ENCODE results near the gene PLXNB3. TPM values are rescaled to one million over a fixed set of nuclear protein-coding genes. Genes with fewer than 3 reads are reported as not detected.

PLXNB3 gene
- total RNA-seq, 1 experiment from 2014 or later = 2.5 TPM

DNA sequence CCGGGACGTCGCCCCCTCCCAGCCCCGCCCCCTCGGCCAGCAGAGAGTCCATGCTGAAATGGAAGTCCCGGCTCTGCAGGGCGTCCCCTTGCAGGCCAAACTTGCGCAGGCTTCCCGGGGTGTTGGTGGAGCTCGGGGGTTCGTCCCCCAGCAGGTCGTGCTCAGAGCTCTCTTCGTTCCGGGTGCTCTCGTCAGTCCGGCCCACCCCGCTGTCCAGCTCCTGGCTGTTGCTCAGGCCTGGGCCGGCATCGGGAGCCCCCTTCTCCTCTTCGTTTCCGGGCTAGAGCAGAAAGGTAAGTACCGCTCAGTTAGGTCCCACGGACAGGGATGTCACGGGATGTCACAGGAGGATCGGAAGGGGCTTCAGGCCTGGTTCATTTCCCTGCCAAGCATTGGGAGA, 40.6 kb downstream of the PLXNB3 start (continued):
- TF ChIP-seq, protein P1, sequence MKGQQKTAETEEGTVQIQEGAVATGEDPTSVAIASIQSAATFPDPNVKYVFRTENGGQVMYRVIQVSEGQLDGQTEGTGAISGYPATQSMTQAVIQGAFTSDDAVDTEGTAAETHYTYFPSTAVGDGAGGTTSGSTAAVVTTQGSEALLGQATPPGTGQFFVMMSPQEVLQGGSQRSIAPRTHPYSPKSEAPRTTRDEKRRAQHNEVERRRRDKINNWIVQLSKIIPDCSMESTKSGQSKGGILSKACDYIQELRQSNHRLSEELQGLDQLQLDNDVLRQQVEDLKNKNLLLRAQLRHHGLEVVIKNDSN (CRISPR knock-in tag; IDR thresholded peaks at IDR 0.05) = no peak
- TF ChIP-seq, protein P2, sequence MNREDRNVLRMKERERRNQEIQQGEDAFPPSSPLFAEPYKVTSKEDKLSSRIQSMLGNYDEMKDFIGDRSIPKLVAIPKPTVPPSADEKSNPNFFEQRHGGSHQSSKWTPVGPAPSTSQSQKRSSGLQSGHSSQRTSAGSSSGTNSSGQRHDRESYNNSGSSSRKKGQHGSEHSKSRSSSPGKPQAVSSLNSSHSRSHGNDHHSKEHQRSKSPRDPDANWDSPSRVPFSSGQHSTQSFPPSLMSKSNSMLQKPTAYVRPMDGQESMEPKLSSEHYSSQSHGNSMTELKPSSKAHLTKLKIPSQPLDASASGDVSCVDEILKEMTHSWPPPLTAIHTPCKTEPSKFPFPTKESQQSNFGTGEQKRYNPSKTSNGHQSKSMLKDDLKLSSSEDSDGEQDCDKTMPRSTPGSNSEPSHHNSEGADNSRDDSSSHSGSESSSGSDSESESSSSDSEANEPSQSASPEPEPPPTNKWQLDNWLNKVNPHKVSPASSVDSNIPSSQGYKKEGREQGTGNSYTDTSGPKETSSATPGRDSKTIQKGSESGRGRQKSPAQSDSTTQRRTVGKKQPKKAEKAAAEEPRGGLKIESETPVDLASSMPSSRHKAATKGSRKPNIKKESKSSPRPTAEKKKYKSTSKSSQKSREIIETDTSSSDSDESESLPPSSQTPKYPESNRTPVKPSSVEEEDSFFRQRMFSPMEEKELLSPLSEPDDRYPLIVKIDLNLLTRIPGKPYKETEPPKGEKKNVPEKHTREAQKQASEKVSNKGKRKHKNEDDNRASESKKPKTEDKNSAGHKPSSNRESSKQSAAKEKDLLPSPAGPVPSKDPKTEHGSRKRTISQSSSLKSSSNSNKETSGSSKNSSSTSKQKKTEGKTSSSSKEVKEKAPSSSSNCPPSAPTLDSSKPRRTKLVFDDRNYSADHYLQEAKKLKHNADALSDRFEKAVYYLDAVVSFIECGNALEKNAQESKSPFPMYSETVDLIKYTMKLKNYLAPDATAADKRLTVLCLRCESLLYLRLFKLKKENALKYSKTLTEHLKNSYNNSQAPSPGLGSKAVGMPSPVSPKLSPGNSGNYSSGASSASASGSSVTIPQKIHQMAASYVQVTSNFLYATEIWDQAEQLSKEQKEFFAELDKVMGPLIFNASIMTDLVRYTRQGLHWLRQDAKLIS (CRISPR knock-in tag; IDR thresholded peaks at IDR 0.05; ENCODE audit: borderline replicate concordance) = no peak
- TF ChIP-seq, protein P3, sequence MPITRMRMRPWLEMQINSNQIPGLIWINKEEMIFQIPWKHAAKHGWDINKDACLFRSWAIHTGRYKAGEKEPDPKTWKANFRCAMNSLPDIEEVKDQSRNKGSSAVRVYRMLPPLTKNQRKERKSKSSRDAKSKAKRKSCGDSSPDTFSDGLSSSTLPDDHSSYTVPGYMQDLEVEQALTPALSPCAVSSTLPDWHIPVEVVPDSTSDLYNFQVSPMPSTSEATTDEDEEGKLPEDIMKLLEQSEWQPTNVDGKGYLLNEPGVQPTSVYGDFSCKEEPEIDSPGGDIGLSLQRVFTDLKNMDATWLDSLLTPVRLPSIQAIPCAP (CRISPR knock-in tag; IDR thresholded peaks at IDR 0.05) = no peak
- no peak for TF ChIP-seq GTF2I (CRISPR knock-in tag; conservative IDR thresholded peaks at IDR 0.05)
- no peak for TF ChIP-seq ZNF121 (CRISPR knock-in tag; IDR thresholded peaks at IDR 0.05)
- TF ChIP-seq NR1H2 (CRISPR knock-in tag; IDR thresholded peaks at IDR 0.05) = no peak
- TF ChIP-seq, protein P4, sequence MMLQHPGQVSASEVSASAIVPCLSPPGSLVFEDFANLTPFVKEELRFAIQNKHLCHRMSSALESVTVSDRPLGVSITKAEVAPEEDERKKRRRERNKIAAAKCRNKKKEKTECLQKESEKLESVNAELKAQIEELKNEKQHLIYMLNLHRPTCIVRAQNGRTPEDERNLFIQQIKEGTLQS (CRISPR knock-in tag; conservative IDR thresholded peaks at IDR 0.05) = no peak

DNA sequence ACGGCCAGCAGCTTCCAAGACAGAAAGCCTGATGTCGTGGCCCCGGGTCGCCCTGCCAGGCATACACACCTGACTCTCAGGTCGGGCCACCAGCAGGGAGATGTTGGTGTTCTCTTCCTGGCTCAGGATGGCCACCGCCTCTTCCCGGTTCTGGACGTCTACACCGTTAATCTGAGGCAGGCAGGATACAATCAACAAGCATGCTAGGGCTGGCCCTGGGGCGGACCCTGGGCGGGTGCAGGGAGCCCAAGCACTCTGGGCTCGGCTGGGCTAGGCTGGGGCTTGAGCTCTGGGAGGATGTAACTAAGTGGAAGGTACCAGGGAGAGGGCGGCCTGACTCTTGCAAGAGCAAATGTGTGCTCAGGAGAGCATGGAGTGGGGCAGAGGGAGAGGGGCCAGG, 41.4 kb downstream of the PLXNB3 start:
- ATAC-seq (no peak), DNase-seq (ENCODE audit: low spot score) (no peak)
- Mint-ChIP-seq H3K4me1 (peaks cover 10% of the 10 kb centered on the region), H3K27ac (no peak overlapping the region), H3K4me3 (no peak overlapping the region), H3K36me3 (peaks cover 7% of the 10 kb centered on the region), H3K9me3 (no peaks in the 10 kb centered on the region), H3K27me3 (ENCODE audit: low read depth) (no peaks in the 10 kb centered on the region)
- ChIA-PET CTCF (interaction anchor here (0.6 to 1.0 kb wide), 2 partner anchors 77 to 142 kb away, joined by 3 read pairs; no protein-coding TSS in a partner anchor), POLR2A (no interaction called here)
- TF ChIP-seq GTF2I (CRISPR knock-in tag; conservative IDR thresholded peaks at IDR 0.05) = no peak
- TF ChIP-seq, protein P5, sequence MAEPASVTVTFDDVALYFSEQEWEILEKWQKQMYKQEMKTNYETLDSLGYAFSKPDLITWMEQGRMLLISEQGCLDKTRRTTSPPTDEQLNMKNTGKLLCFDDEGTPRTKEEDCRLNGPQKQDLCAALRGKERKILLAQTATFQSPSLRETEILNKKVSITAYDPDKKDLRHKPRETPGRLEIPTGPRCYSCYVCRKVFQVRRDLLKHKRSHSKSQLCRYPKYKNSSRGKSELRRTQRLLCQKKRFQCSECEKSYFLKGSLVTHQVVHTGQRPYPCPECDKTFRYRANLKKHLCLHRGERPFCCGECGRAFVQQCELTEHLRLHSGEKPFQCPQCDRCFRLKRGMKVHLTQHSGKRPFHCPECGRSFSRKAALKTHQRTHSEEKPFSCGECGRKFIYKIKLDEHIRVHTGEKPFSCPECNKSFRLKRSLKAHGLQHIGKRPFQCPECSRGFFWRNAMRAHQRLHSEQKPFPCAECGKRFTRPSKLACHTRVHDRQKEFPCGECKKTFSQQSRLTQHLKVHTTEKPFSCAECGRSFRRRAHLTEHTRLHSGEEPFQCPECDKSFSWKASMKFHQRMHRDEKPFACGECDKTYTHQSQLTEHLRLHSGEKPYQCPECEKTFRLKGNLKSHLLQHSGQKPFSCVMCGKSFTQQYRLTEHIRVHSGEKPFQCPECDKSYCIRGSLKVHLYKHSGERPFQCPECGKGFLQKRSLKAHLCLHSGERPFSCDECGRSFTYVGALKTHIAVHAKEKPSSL (CRISPR knock-in tag; conservative IDR thresholded peaks at IDR 0.05) = no peak
- TF ChIP-seq TP53 (CRISPR knock-in tag; IDR thresholded peaks at IDR 0.05) = no peak
- no peak for TF ChIP-seq ELF4 (CRISPR knock-in tag; IDR thresholded peaks at IDR 0.05; ENCODE audit: low read depth)
- TF ChIP-seq, protein P6, sequence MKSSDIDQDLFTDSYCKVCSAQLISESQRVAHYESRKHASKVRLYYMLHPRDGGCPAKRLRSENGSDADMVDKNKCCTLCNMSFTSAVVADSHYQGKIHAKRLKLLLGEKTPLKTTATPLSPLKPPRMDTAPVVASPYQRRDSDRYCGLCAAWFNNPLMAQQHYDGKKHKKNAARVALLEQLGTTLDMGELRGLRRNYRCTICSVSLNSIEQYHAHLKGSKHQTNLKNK (CRISPR knock-in tag; IDR thresholded peaks at IDR 0.05) = no peak
- TF ChIP-seq, protein P7, sequence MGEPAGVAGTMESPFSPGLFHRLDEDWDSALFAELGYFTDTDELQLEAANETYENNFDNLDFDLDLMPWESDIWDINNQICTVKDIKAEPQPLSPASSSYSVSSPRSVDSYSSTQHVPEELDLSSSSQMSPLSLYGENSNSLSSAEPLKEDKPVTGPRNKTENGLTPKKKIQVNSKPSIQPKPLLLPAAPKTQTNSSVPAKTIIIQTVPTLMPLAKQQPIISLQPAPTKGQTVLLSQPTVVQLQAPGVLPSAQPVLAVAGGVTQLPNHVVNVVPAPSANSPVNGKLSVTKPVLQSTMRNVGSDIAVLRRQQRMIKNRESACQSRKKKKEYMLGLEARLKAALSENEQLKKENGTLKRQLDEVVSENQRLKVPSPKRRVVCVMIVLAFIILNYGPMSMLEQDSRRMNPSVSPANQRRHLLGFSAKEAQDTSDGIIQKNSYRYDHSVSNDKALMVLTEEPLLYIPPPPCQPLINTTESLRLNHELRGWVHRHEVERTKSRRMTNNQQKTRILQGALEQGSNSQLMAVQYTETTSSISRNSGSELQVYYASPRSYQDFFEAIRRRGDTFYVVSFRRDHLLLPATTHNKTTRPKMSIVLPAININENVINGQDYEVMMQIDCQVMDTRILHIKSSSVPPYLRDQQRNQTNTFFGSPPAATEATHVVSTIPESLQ (CRISPR knock-in tag; IDR thresholded peaks at IDR 0.05) = no peak
- TF ChIP-seq, protein P8, sequence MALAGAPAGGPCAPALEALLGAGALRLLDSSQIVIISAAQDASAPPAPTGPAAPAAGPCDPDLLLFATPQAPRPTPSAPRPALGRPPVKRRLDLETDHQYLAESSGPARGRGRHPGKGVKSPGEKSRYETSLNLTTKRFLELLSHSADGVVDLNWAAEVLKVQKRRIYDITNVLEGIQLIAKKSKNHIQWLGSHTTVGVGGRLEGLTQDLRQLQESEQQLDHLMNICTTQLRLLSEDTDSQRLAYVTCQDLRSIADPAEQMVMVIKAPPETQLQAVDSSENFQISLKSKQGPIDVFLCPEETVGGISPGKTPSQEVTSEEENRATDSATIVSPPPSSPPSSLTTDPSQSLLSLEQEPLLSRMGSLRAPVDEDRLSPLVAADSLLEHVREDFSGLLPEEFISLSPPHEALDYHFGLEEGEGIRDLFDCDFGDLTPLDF (CRISPR knock-in tag; IDR thresholded peaks at IDR 0.05) = no peak
- no peak for TF ChIP-seq JAZF1 (CRISPR knock-in tag; IDR thresholded peaks at IDR 0.05)
- no peak for TF ChIP-seq TEAD1 (CRISPR knock-in tag; IDR thresholded peaks at IDR 0.05)
- TF ChIP-seq, protein P9, sequence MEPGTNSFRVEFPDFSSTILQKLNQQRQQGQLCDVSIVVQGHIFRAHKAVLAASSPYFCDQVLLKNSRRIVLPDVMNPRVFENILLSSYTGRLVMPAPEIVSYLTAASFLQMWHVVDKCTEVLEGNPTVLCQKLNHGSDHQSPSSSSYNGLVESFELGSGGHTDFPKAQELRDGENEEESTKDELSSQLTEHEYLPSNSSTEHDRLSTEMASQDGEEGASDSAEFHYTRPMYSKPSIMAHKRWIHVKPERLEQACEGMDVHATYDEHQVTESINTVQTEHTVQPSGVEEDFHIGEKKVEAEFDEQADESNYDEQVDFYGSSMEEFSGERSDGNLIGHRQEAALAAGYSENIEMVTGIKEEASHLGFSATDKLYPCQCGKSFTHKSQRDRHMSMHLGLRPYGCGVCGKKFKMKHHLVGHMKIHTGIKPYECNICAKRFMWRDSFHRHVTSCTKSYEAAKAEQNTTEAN (CRISPR knock-in tag; IDR thresholded peaks at IDR 0.05) = no peak
- TF ChIP-seq, protein P10, sequence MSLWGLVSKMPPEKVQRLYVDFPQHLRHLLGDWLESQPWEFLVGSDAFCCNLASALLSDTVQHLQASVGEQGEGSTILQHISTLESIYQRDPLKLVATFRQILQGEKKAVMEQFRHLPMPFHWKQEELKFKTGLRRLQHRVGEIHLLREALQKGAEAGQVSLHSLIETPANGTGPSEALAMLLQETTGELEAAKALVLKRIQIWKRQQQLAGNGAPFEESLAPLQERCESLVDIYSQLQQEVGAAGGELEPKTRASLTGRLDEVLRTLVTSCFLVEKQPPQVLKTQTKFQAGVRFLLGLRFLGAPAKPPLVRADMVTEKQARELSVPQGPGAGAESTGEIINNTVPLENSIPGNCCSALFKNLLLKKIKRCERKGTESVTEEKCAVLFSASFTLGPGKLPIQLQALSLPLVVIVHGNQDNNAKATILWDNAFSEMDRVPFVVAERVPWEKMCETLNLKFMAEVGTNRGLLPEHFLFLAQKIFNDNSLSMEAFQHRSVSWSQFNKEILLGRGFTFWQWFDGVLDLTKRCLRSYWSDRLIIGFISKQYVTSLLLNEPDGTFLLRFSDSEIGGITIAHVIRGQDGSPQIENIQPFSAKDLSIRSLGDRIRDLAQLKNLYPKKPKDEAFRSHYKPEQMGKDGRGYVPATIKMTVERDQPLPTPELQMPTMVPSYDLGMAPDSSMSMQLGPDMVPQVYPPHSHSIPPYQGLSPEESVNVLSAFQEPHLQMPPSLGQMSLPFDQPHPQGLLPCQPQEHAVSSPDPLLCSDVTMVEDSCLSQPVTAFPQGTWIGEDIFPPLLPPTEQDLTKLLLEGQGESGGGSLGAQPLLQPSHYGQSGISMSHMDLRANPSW (CRISPR knock-in tag; conservative IDR thresholded peaks at IDR 0.05; ENCODE audit: low read depth) = no peak
- TF ChIP-seq, protein P11, sequence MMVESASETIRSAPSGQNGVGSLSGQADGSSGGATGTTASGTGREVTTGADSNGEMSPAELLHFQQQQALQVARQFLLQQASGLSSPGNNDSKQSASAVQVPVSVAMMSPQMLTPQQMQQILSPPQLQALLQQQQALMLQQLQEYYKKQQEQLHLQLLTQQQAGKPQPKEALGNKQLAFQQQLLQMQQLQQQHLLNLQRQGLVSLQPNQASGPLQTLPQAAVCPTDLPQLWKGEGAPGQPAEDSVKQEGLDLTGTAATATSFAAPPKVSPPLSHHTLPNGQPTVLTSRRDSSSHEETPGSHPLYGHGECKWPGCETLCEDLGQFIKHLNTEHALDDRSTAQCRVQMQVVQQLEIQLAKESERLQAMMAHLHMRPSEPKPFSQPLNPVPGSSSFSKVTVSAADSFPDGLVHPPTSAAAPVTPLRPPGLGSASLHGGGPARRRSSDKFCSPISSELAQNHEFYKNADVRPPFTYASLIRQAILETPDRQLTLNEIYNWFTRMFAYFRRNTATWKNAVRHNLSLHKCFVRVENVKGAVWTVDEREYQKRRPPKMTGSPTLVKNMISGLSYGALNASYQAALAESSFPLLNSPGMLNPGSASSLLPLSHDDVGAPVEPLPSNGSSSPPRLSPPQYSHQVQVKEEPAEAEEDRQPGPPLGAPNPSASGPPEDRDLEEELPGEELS (CRISPR knock-in tag; IDR thresholded peaks at IDR 0.05) = no peak

Measured in WTC11 (cell line).